Lower leg skin (tissue), 3 donors: ENCODE measurements around the gene LGALS7.

Experiments used
- POLR2A ChIP-seq, 2 donors: fragments of 450-650 bp; IDR thresholded peaks; one replicate each; pipeline ENCODE4 v1.6.1; 2016 to 2017; ENCODE audit warnings: antibody characterized with exemption in 2 of 2, mild to moderate bottlenecking in 1 of 2, moderate library complexity in 1 of 2
- TF ChIP-seq, protein P1 (sequence below), 3 donors: fragments of 450-650 bp; IDR thresholded peaks; one replicate each; pipeline ENCODE4 v1.5.1; 2016; ENCODE audit warnings: antibody characterized with exemption in 3 of 3, mild to moderate bottlenecking in 3 of 3, moderate library complexity in 2 of 3

DNA sequence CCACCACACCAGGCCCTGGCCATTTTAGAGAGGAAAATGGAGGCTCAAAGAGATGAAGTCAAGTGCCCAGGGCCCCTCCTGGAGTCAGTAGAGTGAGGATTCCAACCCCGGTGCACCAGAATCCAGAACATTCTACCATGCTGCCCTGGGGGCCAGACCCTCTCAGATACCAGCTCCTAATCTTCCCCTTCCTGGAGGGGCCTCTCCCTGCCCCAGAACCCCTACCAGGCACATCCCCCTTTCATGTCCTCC is 40.1 kb downstream of the LGALS7 start:
- no peak for TF ChIP-seq POLR2A (IDR thresholded peaks at IDR 0.05)
- TF ChIP-seq, protein P1, sequence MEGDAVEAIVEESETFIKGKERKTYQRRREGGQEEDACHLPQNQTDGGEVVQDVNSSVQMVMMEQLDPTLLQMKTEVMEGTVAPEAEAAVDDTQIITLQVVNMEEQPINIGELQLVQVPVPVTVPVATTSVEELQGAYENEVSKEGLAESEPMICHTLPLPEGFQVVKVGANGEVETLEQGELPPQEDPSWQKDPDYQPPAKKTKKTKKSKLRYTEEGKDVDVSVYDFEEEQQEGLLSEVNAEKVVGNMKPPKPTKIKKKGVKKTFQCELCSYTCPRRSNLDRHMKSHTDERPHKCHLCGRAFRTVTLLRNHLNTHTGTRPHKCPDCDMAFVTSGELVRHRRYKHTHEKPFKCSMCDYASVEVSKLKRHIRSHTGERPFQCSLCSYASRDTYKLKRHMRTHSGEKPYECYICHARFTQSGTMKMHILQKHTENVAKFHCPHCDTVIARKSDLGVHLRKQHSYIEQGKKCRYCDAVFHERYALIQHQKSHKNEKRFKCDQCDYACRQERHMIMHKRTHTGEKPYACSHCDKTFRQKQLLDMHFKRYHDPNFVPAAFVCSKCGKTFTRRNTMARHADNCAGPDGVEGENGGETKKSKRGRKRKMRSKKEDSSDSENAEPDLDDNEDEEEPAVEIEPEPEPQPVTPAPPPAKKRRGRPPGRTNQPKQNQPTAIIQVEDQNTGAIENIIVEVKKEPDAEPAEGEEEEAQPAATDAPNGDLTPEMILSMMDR (IDR thresholded peaks at IDR 0.05): no peak
